WTC11 (cell line): Measurements from ENCODE around the gene NEK7.

Experiments
- MAX ChIP-seq: sonication (generic); formaldehyde crosslinking; IDR thresholded peaks from 2 replicates; pipeline ENCODE4 v1.8.0; 2022; ENCODE audit warnings: mild to moderate bottlenecking, missing genetic modification reagents
- RORB ChIP-seq: fragments of 250-450 bp; sonication (Bioruptor Pico); IDR thresholded peaks from 2 replicates; pipeline ENCODE4 v1.9.0; 2021; ENCODE audit warnings: mild to moderate bottlenecking
- TF ChIP-seq, protein P1 (sequence below): sonication (generic); formaldehyde crosslinking; IDR thresholded peaks from 2 replicates; pipeline ENCODE4 v1.8.1; 2022; ENCODE audit warnings: mild to moderate bottlenecking, missing genetic modification reagents, moderate library complexity, borderline replicate concordance

DNA sequence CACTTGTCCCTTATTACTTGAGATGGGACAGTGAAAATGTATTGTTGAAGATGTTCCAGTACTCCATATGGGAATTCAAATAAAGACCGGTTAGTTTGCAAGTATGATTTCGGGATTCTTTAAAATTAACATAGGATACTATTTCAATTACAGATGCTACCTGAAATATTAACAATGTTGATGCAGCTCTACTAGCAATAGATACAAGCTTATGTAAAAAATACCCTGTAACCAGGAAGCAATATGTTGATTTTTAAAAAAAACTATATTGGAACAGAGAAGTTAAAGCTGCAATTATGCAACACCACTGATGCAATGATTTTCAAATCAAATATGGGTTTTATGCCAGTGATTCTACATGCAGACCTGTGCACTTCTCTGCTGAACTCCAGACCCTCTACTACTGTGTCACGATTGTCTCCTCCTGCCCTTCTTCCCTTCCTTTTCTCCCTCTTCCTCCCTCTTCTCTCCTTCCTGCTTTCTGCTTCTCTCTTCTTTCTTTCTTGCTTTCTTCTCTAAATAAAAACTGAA is 204.5 kb downstream of the NEK7 start:
- TF ChIP-seq MAX: no peak
- no peak for TF ChIP-seq RORB (CRISPR knock-in tag)
- TF ChIP-seq, protein P1, sequence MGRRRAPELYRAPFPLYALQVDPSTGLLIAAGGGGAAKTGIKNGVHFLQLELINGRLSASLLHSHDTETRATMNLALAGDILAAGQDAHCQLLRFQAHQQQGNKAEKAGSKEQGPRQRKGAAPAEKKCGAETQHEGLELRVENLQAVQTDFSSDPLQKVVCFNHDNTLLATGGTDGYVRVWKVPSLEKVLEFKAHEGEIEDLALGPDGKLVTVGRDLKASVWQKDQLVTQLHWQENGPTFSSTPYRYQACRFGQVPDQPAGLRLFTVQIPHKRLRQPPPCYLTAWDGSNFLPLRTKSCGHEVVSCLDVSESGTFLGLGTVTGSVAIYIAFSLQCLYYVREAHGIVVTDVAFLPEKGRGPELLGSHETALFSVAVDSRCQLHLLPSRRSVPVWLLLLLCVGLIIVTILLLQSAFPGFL (CRISPR knock-in tag): no peak
